Ovary (tissue), 9 donors: Measurements from ENCODE around the gene RNF180. TPM values are rescaled to one million over a fixed set of nuclear protein-coding genes. Genes with fewer than 3 reads are reported as not detected.
A peak's percentile ranks its signal among the peaks of the same experiment; 100 is the strongest.

ENCODE experiments used
- DNase-seq, 5 donors: peaks; one replicate each; pipeline ENCODE4 v3.0.0-alpha.2; 2019 to 2020
- H3K27ac ChIP-seq, 2 donors: fragments of 200-600 bp; one replicate each; pipeline versions ENCODE4 v1.5.1 to v1.8.0; 2019 to 2022
- H3K27me3 ChIP-seq: fragments of 200-600 bp; one replicate; pipeline ENCODE4 v1.8.0; 2022
- H3K36me3 ChIP-seq: fragments of 200-600 bp; sonication (generic); one replicate; pipeline ENCODE4 v1.5.1; 2019
- H3K4me1 ChIP-seq: one replicate; pipeline ENCODE4 v1.8.1; 2013; ENCODE audit warnings: mild to moderate bottlenecking, moderate library complexity; ENCODE audit not compliant: insufficient read depth
- H3K4me3 ChIP-seq: fragments of 200-600 bp; sonication (generic); one replicate; pipeline ENCODE4 v1.5.1; 2017
- H3K9me3 ChIP-seq, 2 donors: fragments of 200-600 bp in 1 of 2; sonication (generic) in 1 of 2; one replicate each; pipeline versions ENCODE4 v1.5.1 to v1.8.1; 2013 to 2019; ENCODE audit warnings: mild to moderate bottlenecking in 1 of 2, moderate library complexity in 1 of 2
- EP300 ChIP-seq: sonication (generic); formaldehyde crosslinking; IDR thresholded peaks from one replicate; pipeline ENCODE4 v1.6.1; 2017; ENCODE audit warnings: antibody characterized with exemption
- POLR2A ChIP-seq: fragments of 450-650 bp; IDR thresholded peaks from one replicate; pipeline ENCODE4 v1.6.1; 2017; ENCODE audit warnings: antibody characterized with exemption, mild to moderate bottlenecking, moderate library complexity
- WGBS, 3 donors: extraction: QIAGEN DNeasy Blood & Tissue Kit in 1 of 3; methylation state at CpG; one replicate each; pipeline versions ENCODE4 v1.1.5 to v1.1.7; 2013 to 2017; 5-methylcytosine and 5-hydroxymethylcytosine counted together
- intact Hi-C, 4 donors: fragments of 100-400 bp; cut with DNase I; formaldehyde crosslinking; loops; one replicate each; pipeline versions ENCODE4 v1.11.0 to v1.15.1; 2022 to 2023
- polyA plus RNA-seq, 2 donors: library from polyadenylated mRNA; stranded (reverse); fragments of 200-250 nt in 1 of 2; fragments of 350-450 nt in 1 of 2; fragmentation: Illumina TruSeq in 1 of 2; extraction: RNeasy Lipid Tissue Mini Kit (QIAGEN cat#74804) in 1 of 2; gene quantifications; one replicate each; pipeline ENCODE4 v1.2.3, GENCODE V29; 2013 to 2014
- total RNA-seq, 7 donors: library from RNA; depleted of rRNA in 2 of 7; stranded (reverse); fragments of >200 nt in 2 of 7; fragmentation: NEBNext Ultra II Directional in 3 of 7; extraction: Animal tissue kit (Norgen Biotek cat#: 25700) in 3 of 7; gene quantifications; one replicate each; pipeline versions ENCODE4 v1.1.0 to v1.2.4, GENCODE V29; 2016 to 2023
- TF ChIP-seq, protein P1 (sequence below), 3 donors: fragments of 450-650 bp in 2 of 3; fragments of 200-600 bp in 1 of 3; IDR thresholded peaks; one replicate each; pipeline versions ENCODE4 v1.5.1 to v1.8.0; 2016 to 2022; ENCODE audit warnings: antibody characterized with exemption in 3 of 3, mild to moderate bottlenecking in 1 of 3
- donor health status: DM: no; HTN: no; CAD: no; lungs with moderate emphysema.
- donor health status: DM: no; HTN: no; CAD: no.
- donor health status: Bipolar disorder and iron deficiency.
- donor health status: DM: yes; HTN: yes; CAD: no.
- donor health status: DM: no; HTN: no; CAD: no.
- donor health status: DM: yes; HTN: yes; CAD: no.

Gene RNF180
- total and polyA plus RNA-seq, 9 donors, result 5.2 to 26.9 (median 21.7) TPM

DNA sequence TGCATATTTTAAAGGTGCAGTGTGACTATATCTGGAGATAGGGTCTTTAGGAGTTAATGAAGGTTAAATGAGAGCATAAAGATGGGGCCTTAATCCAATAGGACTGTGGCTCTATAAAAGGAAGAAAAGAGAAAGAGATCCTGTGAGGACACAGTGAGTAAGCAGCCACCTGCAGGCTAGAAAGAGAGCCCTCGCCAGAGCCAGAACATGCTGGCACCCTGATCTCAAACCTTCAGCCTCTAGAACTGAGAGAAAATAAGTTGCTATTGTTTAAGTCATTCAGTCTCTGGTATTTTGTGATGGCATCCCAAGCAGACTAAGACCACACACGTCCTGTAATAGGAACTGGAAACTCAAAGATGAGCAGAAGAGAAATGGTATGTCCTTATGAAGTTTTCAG lies 41.0 kb downstream of the RNF180 start:
- no peaks in the 10 kb centered on the region for H3K27me3 ChIP-seq
- no peaks in the 10 kb centered on the region for H3K36me3 ChIP-seq
- WGBS, 3 donors, result 75 to 79% (median 78%) methylated on average over 2 of the region's 2 CpGs
- DNase-seq, result no peak
- TF ChIP-seq EP300, result no peak
- TF ChIP-seq, protein P1, sequence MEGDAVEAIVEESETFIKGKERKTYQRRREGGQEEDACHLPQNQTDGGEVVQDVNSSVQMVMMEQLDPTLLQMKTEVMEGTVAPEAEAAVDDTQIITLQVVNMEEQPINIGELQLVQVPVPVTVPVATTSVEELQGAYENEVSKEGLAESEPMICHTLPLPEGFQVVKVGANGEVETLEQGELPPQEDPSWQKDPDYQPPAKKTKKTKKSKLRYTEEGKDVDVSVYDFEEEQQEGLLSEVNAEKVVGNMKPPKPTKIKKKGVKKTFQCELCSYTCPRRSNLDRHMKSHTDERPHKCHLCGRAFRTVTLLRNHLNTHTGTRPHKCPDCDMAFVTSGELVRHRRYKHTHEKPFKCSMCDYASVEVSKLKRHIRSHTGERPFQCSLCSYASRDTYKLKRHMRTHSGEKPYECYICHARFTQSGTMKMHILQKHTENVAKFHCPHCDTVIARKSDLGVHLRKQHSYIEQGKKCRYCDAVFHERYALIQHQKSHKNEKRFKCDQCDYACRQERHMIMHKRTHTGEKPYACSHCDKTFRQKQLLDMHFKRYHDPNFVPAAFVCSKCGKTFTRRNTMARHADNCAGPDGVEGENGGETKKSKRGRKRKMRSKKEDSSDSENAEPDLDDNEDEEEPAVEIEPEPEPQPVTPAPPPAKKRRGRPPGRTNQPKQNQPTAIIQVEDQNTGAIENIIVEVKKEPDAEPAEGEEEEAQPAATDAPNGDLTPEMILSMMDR (IDR thresholded peaks at IDR 0.05), result no peak
- no peak for TF ChIP-seq POLR2A
- intact Hi-C loops, result loop anchor here in 1 of 4 donors (5.0 kb wide), 1 partner anchor 59 kb away; no protein-coding TSS in a partner anchor
- no peak overlapping the region for H3K4me3 ChIP-seq
- no peak overlapping the region for H3K27ac ChIP-seq
- no peaks in the 10 kb centered on the region for H3K9me3 ChIP-seq
- no peaks in the 10 kb centered on the region for H3K4me1 ChIP-seq

DNA sequence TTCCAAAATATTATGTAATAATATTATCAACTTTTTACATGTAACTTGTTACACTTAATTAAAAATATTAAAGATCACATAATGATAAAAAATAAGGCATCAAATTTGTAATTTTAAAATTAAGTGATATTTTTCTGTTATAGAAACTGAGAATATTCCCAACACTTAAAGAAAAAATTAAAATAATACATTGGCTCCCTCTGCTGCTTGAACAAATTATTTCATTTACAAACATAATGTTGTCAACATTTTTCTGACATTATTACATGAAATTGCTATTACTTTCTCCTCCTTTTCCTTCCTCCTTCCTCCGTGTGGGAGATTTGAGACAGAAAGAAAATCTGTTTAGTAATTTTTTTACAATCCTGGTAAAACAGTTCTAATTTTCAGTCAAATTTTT lies 42.3 kb downstream of the RNF180 start:
- Histone ChIP-seq H3K27ac (no peak overlapping the region), H3K9me3 (no peaks in the 10 kb centered on the region), H3K4me3 (no peak overlapping the region), H3K36me3 (no peaks in the 10 kb centered on the region), H3K27me3 (no peaks in the 10 kb centered on the region), H3K4me1 (no peaks in the 10 kb centered on the region)
- intact Hi-C loops, result loop anchor here in 1 of 4 donors (5.0 kb wide), 1 partner anchor 61 kb away; no protein-coding TSS in a partner anchor
- DNase-seq, result no peak
- TF ChIP-seq EP300, result no peak
- TF ChIP-seq, protein P1 (IDR thresholded peaks at IDR 0.05), result peak in 2 of 3 donors; percentile 17 to 28
- WGBS, 3 donors, result 6 to 11% (median 7%) methylated on average over 1 of the region's 1 CpG

GRCh38 chr5:64209353-64209752 lies 43.7 kb downstream of the RNF180 start:
- Histone ChIP-seq H3K27me3 (no peaks in the 10 kb centered on the region), H3K36me3 (no peaks in the 10 kb centered on the region), H3K9me3 (no peaks in the 10 kb centered on the region), H3K4me3 (no peak overlapping the region), H3K27ac (no peak overlapping the region), H3K4me1 (peaks cover 2% of the 10 kb centered on the region)
- intact Hi-C loops, result loop anchor here in 1 of 4 donors (5.0 kb wide), 1 partner anchor 62 kb away; no protein-coding TSS in a partner anchor
- no peak for DNase-seq
- TF ChIP-seq, protein P1 (IDR thresholded peaks at IDR 0.05), result no peak
- no peak for TF ChIP-seq EP300
- TF ChIP-seq POLR2A, result no peak

- H3K4me1 ChIP-seq, result peaks cover 2% of the 10 kb centered on the region
- TF ChIP-seq, protein P1 (IDR thresholded peaks at IDR 0.05), result no peak
- TF ChIP-seq EP300, result no peak
- no peak for TF ChIP-seq POLR2A
- DNase-seq, result no peak
- no peak overlapping the region for H3K4me3 ChIP-seq
- intact Hi-C loops, result loop anchor here in 2 of 4 donors (2.0 to 5.0 kb wide), 2 partner anchors 64 to 72 kb away; no protein-coding TSS in a partner anchor
- no peaks in the 10 kb centered on the region for H3K9me3 ChIP-seq
- no peaks in the 10 kb centered on the region for H3K36me3 ChIP-seq
- no peaks in the 10 kb centered on the region for H3K27me3 ChIP-seq
- no peak overlapping the region for H3K27ac ChIP-seq
Observed at GRCh38 chr5:64210866-64211265, 45.2 kb downstream of the RNF180 start.
